ENCODE data around the gene RAB31.

DNA sequence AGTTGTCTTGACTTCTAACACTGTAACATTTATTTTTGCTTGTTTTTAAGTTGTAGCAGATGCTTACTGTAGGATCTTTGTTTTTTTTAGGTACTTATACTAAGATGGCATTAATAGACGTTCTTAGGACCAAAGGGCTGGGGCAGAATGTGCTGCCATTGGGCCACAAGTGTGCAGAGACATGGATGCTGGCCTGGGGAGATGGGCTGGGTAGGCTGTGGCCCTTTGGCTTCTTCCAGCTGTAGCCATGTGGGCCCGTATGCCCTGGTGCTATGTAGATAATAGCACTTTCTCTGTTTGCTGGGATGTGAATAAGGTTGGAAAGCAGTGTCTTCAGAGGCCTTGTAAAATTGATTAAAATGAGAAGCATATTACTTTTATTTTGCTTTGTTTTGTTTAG is 18.8 kb downstream of the RAB31 start:
- TF ChIP-seq ZNF121 (tag by site-specific recombination; IDR thresholded peaks at IDR 0.05): no peak
- TF ChIP-seq, protein P1, sequence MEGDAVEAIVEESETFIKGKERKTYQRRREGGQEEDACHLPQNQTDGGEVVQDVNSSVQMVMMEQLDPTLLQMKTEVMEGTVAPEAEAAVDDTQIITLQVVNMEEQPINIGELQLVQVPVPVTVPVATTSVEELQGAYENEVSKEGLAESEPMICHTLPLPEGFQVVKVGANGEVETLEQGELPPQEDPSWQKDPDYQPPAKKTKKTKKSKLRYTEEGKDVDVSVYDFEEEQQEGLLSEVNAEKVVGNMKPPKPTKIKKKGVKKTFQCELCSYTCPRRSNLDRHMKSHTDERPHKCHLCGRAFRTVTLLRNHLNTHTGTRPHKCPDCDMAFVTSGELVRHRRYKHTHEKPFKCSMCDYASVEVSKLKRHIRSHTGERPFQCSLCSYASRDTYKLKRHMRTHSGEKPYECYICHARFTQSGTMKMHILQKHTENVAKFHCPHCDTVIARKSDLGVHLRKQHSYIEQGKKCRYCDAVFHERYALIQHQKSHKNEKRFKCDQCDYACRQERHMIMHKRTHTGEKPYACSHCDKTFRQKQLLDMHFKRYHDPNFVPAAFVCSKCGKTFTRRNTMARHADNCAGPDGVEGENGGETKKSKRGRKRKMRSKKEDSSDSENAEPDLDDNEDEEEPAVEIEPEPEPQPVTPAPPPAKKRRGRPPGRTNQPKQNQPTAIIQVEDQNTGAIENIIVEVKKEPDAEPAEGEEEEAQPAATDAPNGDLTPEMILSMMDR (tag by site-specific recombination; IDR thresholded peaks at IDR 0.05): no peak
- no peak for TF ChIP-seq ZNF114 (tag by site-specific recombination; IDR thresholded peaks at IDR 0.05)
- no peak for TF ChIP-seq SP7 (tag by site-specific recombination; IDR thresholded peaks at IDR 0.05)
- no peak for TF ChIP-seq WT1 (tag by site-specific recombination; IDR thresholded peaks at IDR 0.05)
- no peak for TF ChIP-seq GLIS1 (tag by site-specific recombination; IDR thresholded peaks at IDR 0.05)
- no peak for TF ChIP-seq ZSCAN23 (tag by site-specific recombination; IDR thresholded peaks at IDR 0.05)
- TF ChIP-seq, protein P2, sequence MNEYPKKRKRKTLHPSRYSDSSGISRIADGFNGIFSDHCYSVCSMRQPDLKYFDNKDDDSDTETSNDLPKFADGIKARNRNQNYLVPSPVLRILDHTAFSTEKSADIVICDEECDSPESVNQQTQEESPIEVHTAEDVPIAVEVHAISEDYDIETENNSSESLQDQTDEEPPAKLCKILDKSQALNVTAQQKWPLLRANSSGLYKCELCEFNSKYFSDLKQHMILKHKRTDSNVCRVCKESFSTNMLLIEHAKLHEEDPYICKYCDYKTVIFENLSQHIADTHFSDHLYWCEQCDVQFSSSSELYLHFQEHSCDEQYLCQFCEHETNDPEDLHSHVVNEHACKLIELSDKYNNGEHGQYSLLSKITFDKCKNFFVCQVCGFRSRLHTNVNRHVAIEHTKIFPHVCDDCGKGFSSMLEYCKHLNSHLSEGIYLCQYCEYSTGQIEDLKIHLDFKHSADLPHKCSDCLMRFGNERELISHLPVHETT (tag by site-specific recombination; IDR thresholded peaks at IDR 0.05): no peak
- TF ChIP-seq ZNF704 (tag by site-specific recombination; IDR thresholded peaks at IDR 0.05): no peak
- no peak for TF ChIP-seq ZIC2 (tag by site-specific recombination; IDR thresholded peaks at IDR 0.05)
- TF ChIP-seq ZNF514 (tag by site-specific recombination; IDR thresholded peaks at IDR 0.05): no peak
